Esophagus muscularis mucosa (tissue), 4 donors: Measurements from ENCODE around the gene ANKRD29. TPM values are rescaled to one million over a fixed set of nuclear protein-coding genes. Genes with fewer than 3 reads are reported as not detected.
A peak's percentile ranks its signal among the peaks of the same experiment; 100 is the strongest.

ENCODE experiments used
- DNase-seq: peaks from one replicate; pipeline ENCODE4 v3.0.0-alpha.2; 2017; ENCODE audit errors: extremely low spot score
- H3K27ac ChIP-seq, 4 donors: fragments of 200-600 bp; sonication (generic); replicated peaks in 1 of 4; 1 replicate in 3 of 4; 2 replicates in 1 of 4; pipeline ENCODE4 v1.5.1; 2016 to 2019; ENCODE audit warnings: mild to moderate bottlenecking in 1 of 4
- H3K27me3 ChIP-seq, 4 donors: fragments of 200-600 bp; sonication (generic); one replicate each; pipeline versions ENCODE4 v1.5.1 to v1.6.0; 2016 to 2019
- H3K36me3 ChIP-seq, 4 donors: fragments of 200-600 bp; sonication (generic); one replicate each; pipeline ENCODE4 v1.5.1; 2016 to 2019
- H3K4me1 ChIP-seq, 4 donors: fragments of 200-600 bp; sonication (generic); one replicate each; pipeline ENCODE4 v1.5.1; 2016 to 2019
- H3K4me3 ChIP-seq, 4 donors: fragments of 200-600 bp; sonication (generic); 1 replicate in 2 of 4; 2 replicates in 2 of 4; pipeline ENCODE4 v1.5.1; 2016 to 2019; ENCODE audit warnings: mild to moderate bottlenecking in 4 of 4, moderate library complexity in 1 of 4
- H3K9me3 ChIP-seq, 4 donors: fragments of 200-600 bp; sonication (generic); 1 replicate in 3 of 4; 2 replicates in 1 of 4; pipeline ENCODE4 v1.5.1; 2016 to 2019
- EP300 ChIP-seq: sonication (generic); formaldehyde crosslinking; IDR thresholded peaks from one replicate; pipeline ENCODE4 v1.6.1; 2017; ENCODE audit warnings: antibody characterized with exemption
- POLR2A ChIP-seq: fragments of 450-650 bp; IDR thresholded peaks from one replicate; pipeline ENCODE4 v1.6.1; 2017; ENCODE audit warnings: antibody characterized with exemption, moderate library complexity, mild to moderate bottlenecking, low read depth
- POLR2AphosphoS5 ChIP-seq, 2 donors: sonication (generic); formaldehyde crosslinking; IDR thresholded peaks; one replicate each; pipeline ENCODE4 v1.6.1; 2017; ENCODE audit warnings: antibody characterized with exemption in 2 of 2
- WGBS: methylation state at CpG from one replicate; pipeline ENCODE4 v1.1.5; 2018; 5-methylcytosine and 5-hydroxymethylcytosine counted together
- intact Hi-C: fragments of 100-400 bp; cut with DNase I; formaldehyde crosslinking; loops from one replicate; pipeline ENCODE4 v1.15.1; 2023
- total RNA-seq, 4 donors: library from RNA; depleted of rRNA; stranded (reverse); fragments of >200 nt; gene quantifications; one replicate each; pipeline versions ENCODE4 v1.1.0 to v1.2.1, GENCODE V29; 2016
- TF ChIP-seq, protein P1 (sequence below), 3 experiments: fragments of 200-600 bp in 2 of 3; fragments of 450-650 bp in 1 of 3; sonication (generic) in 2 of 3; IDR thresholded peaks; one replicate each; pipeline ENCODE4 v1.5.1; 2017 to 2019; ENCODE audit warnings: antibody characterized with exemption in 3 of 3, mild to moderate bottlenecking in 2 of 3, moderate library complexity in 1 of 3

The ANKRD29 gene
- total RNA-seq, 4 donors from 2014 or later: 7.8 to 14.4 (median 10.9) TPM

DNA sequence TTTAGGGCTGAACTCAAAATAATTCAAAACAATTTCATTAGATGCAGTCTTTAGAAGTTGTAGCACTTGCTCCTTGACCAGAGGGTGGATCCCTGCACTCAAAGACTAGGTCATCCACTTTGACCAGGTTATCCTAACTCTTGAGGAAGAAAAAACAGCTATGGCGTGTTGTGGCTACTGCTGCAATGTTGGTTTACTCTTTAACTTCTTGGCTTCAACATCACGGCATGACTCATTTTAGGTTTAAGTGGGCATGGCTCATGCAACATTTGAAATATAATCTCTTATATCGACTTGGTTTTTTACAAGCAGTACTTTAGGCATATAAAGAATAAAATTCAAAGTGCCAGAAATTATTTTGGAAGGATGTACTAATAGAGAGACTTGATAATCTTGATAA is 35.4 kb downstream of the ANKRD29 start:
- Histone ChIP-seq H3K4me3 (no peak overlapping the region), H3K27ac (no peak overlapping the region), H3K36me3 (peaks cover 0 to 5% (median 0%) of the 10 kb centered on the region in 4 donors), H3K27me3 (no peaks in the 10 kb centered on the region), H3K4me1 (peaks cover 0 to 5% (median 0%) of the 10 kb centered on the region in 4 donors), H3K9me3 (no peaks in the 10 kb centered on the region)
- intact Hi-C loops: loop anchor here (5.0 to 10.0 kb wide), 2 partner anchors 287 to 490 kb away; no protein-coding TSS in a partner anchor
- 68% methylated on average over 3 of the region's 3 CpGs for WGBS
- DNase-seq: no peak
- TF ChIP-seq POLR2AphosphoS5 (IDR thresholded peaks at IDR 0.05) (no peak), POLR2A (no peak), EP300 (no peak)
- TF ChIP-seq, protein P1, sequence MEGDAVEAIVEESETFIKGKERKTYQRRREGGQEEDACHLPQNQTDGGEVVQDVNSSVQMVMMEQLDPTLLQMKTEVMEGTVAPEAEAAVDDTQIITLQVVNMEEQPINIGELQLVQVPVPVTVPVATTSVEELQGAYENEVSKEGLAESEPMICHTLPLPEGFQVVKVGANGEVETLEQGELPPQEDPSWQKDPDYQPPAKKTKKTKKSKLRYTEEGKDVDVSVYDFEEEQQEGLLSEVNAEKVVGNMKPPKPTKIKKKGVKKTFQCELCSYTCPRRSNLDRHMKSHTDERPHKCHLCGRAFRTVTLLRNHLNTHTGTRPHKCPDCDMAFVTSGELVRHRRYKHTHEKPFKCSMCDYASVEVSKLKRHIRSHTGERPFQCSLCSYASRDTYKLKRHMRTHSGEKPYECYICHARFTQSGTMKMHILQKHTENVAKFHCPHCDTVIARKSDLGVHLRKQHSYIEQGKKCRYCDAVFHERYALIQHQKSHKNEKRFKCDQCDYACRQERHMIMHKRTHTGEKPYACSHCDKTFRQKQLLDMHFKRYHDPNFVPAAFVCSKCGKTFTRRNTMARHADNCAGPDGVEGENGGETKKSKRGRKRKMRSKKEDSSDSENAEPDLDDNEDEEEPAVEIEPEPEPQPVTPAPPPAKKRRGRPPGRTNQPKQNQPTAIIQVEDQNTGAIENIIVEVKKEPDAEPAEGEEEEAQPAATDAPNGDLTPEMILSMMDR (IDR thresholded peaks at IDR 0.05): no peak

DNA sequence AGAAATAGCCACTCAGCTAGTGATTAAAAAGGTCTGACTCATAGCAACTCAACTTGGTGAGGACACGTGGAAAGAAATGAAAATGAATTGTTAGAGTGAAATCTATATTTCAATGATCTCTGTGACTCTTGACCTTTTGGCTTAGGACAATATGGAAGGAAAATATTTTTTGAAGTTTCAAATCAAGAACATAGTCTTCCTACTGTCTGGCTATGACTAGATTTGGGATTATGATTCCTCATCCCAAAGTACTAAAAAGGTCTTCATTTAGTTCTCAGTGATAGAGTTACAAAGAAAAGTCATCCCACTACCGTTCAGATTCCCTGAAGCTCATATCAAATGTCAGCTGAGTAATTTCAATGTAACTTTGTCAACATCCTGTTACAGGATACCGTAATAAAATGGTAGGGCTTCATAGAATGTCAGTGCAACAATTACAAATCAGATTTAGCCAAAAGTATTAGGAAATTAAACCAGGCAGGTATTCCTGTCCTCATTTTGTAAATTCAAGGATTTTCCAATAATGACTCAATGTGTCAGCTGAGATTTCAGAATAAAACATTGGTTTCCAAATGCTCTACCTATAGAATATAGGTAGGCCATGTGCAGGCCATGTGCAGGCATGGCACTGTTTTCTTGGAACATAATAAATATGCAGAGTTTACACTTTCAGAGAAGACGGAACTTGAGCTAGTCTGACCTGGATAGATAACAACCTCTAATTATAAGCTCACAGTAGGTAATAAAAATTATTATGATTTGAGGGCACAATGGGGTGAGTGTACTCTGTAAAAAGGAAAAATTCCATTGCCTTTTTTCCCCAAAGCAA is 36.0 kb downstream of the ANKRD29 start:
- intact Hi-C loops: loop anchor here (5.0 to 10.0 kb wide), 2 partner anchors 288 to 491 kb away; no protein-coding TSS in a partner anchor
- Histone ChIP-seq H3K27ac (peak overlapping the region in 1 of 4 donors; percentile 1), H3K36me3 (peaks cover 0 to 5% (median 0%) of the 10 kb centered on the region in 4 donors), H3K4me1 (peaks cover 0 to 6% (median 2%) of the 10 kb centered on the region in 4 donors), H3K4me3 (no peak overlapping the region), H3K27me3 (no peaks in the 10 kb centered on the region), H3K9me3 (no peaks in the 10 kb centered on the region)
- 77% methylated on average over 4 of the region's 4 CpGs for WGBS
- no peak for DNase-seq
- no peak for TF ChIP-seq EP300

DNA sequence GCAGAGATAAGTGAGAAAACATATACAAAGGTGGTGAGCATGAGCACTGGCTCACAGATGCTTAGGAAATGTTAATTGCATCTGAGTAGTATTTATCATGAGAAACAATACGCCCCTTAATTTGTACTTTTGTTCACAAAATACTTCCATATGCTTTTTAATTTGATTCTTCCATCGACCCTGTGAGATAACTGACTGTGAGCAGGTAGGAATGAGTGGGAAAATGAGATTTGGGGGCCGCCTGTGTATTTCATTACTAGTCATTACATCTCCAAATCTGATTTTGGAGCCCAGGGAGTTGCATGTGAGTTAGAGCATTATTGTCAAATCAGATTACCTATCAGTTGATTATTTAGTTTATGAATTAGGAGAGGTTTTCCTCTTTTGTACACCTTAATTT is 39.7 kb downstream of the ANKRD29 start:
- intact Hi-C loops: loop anchor here (2.0 to 10.0 kb wide), 3 partner anchors 64 to 292 kb away; partner anchors contain the start of gene LAMA3
- no peak overlapping the region for H3K27ac ChIP-seq
- no peak for DNase-seq
- no peaks in the 10 kb centered on the region for H3K27me3 ChIP-seq
- TF ChIP-seq EP300: no peak
- TF ChIP-seq, protein P1 (IDR thresholded peaks at IDR 0.05): no peak
- H3K4me3 ChIP-seq: no peak overlapping the region
- H3K4me1 ChIP-seq: peaks cover 13 to 27% (median 19%) of the 10 kb centered on the region in 4 donors
- no peaks in the 10 kb centered on the region for H3K9me3 ChIP-seq
- H3K36me3 ChIP-seq: no peaks in the 10 kb centered on the region
- WGBS: 90% methylated on average over 3 of the region's 3 CpGs

DNA sequence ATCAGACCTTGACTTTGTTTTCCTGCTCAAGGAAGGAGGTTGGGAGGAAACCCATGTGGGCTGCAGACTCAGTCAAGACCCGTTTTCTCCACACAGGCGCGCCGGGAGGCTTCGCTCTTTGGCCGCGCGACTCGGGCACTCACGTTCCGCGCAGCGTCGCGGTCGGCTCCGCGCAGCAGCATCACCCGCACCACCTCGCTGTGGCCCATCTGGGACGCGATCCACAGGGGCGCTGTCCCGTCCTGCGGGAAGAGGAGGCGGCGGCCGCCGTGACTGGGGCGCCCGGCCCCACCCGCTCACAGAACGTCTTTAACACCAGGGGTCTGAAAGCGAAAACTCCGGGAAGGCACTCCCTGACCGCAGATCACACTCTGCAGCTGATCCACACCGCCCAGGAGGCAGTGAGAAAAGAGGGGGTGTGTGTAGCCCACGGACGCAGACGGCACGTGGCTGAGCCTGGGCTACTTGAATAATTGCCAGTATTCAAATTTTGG is 43.3 kb downstream of the ANKRD29 start:
- DNase-seq: no peak
- peak overlapping the region; percentile 85 to 91 (median 90) for H3K27ac ChIP-seq
- WGBS: 5% methylated on average over 12 of the region's 41 CpGs
- H3K36me3 ChIP-seq: no peaks in the 10 kb centered on the region
- TF ChIP-seq POLR2A (no peak), POLR2AphosphoS5 (IDR thresholded peaks at IDR 0.05) (peak in 1 of 2 donors; percentile 50), EP300 (no peak)
- TF ChIP-seq, protein P1 (IDR thresholded peaks at IDR 0.05): peak in 1 of 3 experiments; percentile 17
- intact Hi-C loops: no loop called here
- H3K27me3 ChIP-seq: no peaks in the 10 kb centered on the region
- no peaks in the 10 kb centered on the region for H3K9me3 ChIP-seq
- peaks cover 13 to 44% (median 24%) of the 10 kb centered on the region in 4 donors for H3K4me1 ChIP-seq
- H3K4me3 ChIP-seq: peak overlapping the region; percentile 54 to 63 (median 56)

DNA sequence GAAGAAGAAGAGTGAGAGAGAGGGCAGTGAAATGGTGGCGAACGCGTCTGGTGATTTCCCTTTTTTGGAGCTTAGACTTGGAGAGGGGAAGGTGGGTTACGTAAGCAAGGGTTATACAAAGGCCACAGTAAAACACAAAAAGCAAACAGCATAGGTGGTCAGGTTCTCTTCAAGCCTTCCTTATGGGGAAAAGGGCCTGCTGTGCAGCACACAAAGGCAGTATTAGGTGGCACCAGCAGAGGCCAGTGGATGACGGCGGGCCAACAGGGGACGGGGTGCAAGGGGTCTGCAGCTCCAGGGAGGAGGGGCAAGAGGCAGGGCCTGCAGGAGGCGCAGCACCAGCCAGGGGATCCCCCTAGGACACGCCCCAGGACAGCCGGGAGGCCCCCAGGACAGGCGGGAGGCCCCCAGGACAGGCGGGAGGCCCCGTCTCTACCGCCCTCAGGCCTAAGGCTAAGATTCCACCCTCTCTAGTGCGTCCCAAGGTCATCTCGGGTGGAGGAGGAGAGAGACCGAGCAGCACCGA is 43.8 kb downstream of the ANKRD29 start:
- 26% methylated on average over 12 of the region's 18 CpGs for WGBS
- no peak for TF ChIP-seq EP300
- TF ChIP-seq, protein P1 (IDR thresholded peaks at IDR 0.05): peak in 1 of 3 experiments; percentile 3
- TF ChIP-seq POLR2AphosphoS5 (IDR thresholded peaks at IDR 0.05): peak; percentile 34 to 54
- no peak for TF ChIP-seq POLR2A
- peaks cover 0 to 2% (median 0%) of the 10 kb centered on the region in 4 donors for H3K36me3 ChIP-seq
- DNase-seq: no peak
- peak overlapping the region; percentile 85 to 91 (median 90) for H3K27ac ChIP-seq
- peaks cover 13 to 44% (median 24%) of the 10 kb centered on the region in 4 donors for H3K4me1 ChIP-seq
- H3K27me3 ChIP-seq: no peaks in the 10 kb centered on the region
- intact Hi-C loops: no loop called here
- peak overlapping the region; percentile 54 to 63 (median 56) for H3K4me3 ChIP-seq
- no peaks in the 10 kb centered on the region for H3K9me3 ChIP-seq
